Measurements from ENCODE around the gene NINJ2.

The NINJ2 gene

GRCh38 chr12:565589-566105, 97.6 kb downstream of the NINJ2 start:
- H3K4me3 ChIP-seq (ENCODE audit: low read length) = no peak overlapping the region
- no peaks in the 10 kb centered on the region for H3K27me3 ChIP-seq (ENCODE audit: control insufficient read depth, insufficient read depth, low read length)
- no peaks in the 10 kb centered on the region for H3K9me3 ChIP-seq (ENCODE audit: control insufficient read depth, low read length)
- peaks cover 10% of the 10 kb centered on the region for H3K36me3 ChIP-seq (ENCODE audit: control insufficient read depth, insufficient read depth, low read length)
- no peak overlapping the region for H3K9ac ChIP-seq (ENCODE audit: low read length)
- H3K4me1 ChIP-seq (ENCODE audit: control insufficient read depth, insufficient read depth, low read length) = peaks cover 15% of the 10 kb centered on the region

GRCh38 chr12:565161-565560, 98.1 kb downstream of the NINJ2 start:
- H3K9me3 ChIP-seq (ENCODE audit: control insufficient read depth, low read length) = no peaks in the 10 kb centered on the region
- H3K4me1 ChIP-seq (ENCODE audit: control insufficient read depth, insufficient read depth, low read length) = peaks cover 12% of the 10 kb centered on the region
- H3K4me3 ChIP-seq (ENCODE audit: low read length) = no peak overlapping the region
- H3K27me3 ChIP-seq (ENCODE audit: control insufficient read depth, insufficient read depth, low read length) = no peaks in the 10 kb centered on the region
- no peak overlapping the region for H3K9ac ChIP-seq (ENCODE audit: low read length)
- H3K36me3 ChIP-seq (ENCODE audit: control insufficient read depth, insufficient read depth, low read length) = peaks cover 10% of the 10 kb centered on the region

- peaks cover 5% of the 10 kb centered on the region for H3K4me1 ChIP-seq (ENCODE audit: control insufficient read depth, insufficient read depth, low read length)
- H3K36me3 ChIP-seq (ENCODE audit: control insufficient read depth, insufficient read depth, low read length) = peaks cover 10% of the 10 kb centered on the region
- H3K4me3 ChIP-seq (ENCODE audit: low read length) = no peak overlapping the region
- H3K9me3 ChIP-seq (ENCODE audit: control insufficient read depth, low read length) = no peaks in the 10 kb centered on the region
- no peaks in the 10 kb centered on the region for H3K27me3 ChIP-seq (ENCODE audit: control insufficient read depth, insufficient read depth, low read length)
- H3K9ac ChIP-seq (ENCODE audit: low read length) = no peak overlapping the region
Measured at GRCh38 chr12:563787-564298, 99.4 kb downstream of the NINJ2 start.

GRCh38 chr12:563250-563781, 99.9 kb downstream of the NINJ2 start:
- no peaks in the 10 kb centered on the region for H3K27me3 ChIP-seq (ENCODE audit: control insufficient read depth, insufficient read depth, low read length)
- H3K9me3 ChIP-seq (ENCODE audit: control insufficient read depth, low read length) = no peaks in the 10 kb centered on the region
- H3K4me3 ChIP-seq (ENCODE audit: low read length) = no peak overlapping the region
- H3K4me1 ChIP-seq (ENCODE audit: control insufficient read depth, insufficient read depth, low read length) = peaks cover 2% of the 10 kb centered on the region
- no peak overlapping the region for H3K9ac ChIP-seq (ENCODE audit: low read length)
- H3K36me3 ChIP-seq (ENCODE audit: control insufficient read depth, insufficient read depth, low read length) = peaks cover 10% of the 10 kb centered on the region

- H3K9ac ChIP-seq (ENCODE audit: low read length) = no peak overlapping the region
- H3K27me3 ChIP-seq (ENCODE audit: control insufficient read depth, insufficient read depth, low read length) = no peaks in the 10 kb centered on the region
- no peaks in the 10 kb centered on the region for H3K4me1 ChIP-seq (ENCODE audit: control insufficient read depth, insufficient read depth, low read length)
- no peak overlapping the region for H3K4me3 ChIP-seq (ENCODE audit: low read length)
- peaks cover 10% of the 10 kb centered on the region for H3K36me3 ChIP-seq (ENCODE audit: control insufficient read depth, insufficient read depth, low read length)
- no peaks in the 10 kb centered on the region for H3K9me3 ChIP-seq (ENCODE audit: control insufficient read depth, low read length)
Measured at GRCh38 chr12:562634-563033, 100.6 kb downstream of the NINJ2 start.

GRCh38 chr12:561908-562593, 101.2 kb downstream of the NINJ2 start:
- H3K4me1 ChIP-seq (ENCODE audit: control insufficient read depth, insufficient read depth, low read length) = no peaks in the 10 kb centered on the region
- H3K9ac ChIP-seq (ENCODE audit: low read length) = no peak overlapping the region
- H3K4me3 ChIP-seq (ENCODE audit: low read length) = no peak overlapping the region
- H3K36me3 ChIP-seq (ENCODE audit: control insufficient read depth, insufficient read depth, low read length) = peaks cover 10% of the 10 kb centered on the region
- no peaks in the 10 kb centered on the region for H3K27me3 ChIP-seq (ENCODE audit: control insufficient read depth, insufficient read depth, low read length)
- no peaks in the 10 kb centered on the region for H3K9me3 ChIP-seq (ENCODE audit: control insufficient read depth, low read length)

- H3K4me3 ChIP-seq (ENCODE audit: low read length) = no peak overlapping the region
- no peaks in the 10 kb centered on the region for H3K9me3 ChIP-seq (ENCODE audit: control insufficient read depth, low read length)
- peaks cover 10% of the 10 kb centered on the region for H3K36me3 ChIP-seq (ENCODE audit: control insufficient read depth, insufficient read depth, low read length)
- H3K27me3 ChIP-seq (ENCODE audit: control insufficient read depth, insufficient read depth, low read length) = no peaks in the 10 kb centered on the region
- H3K4me1 ChIP-seq (ENCODE audit: control insufficient read depth, insufficient read depth, low read length) = no peaks in the 10 kb centered on the region
- no peak overlapping the region for H3K9ac ChIP-seq (ENCODE audit: low read length)
Measured at GRCh38 chr12:561391-561705, 101.9 kb downstream of the NINJ2 start.

- H3K9me3 ChIP-seq (ENCODE audit: control insufficient read depth, low read length) = no peaks in the 10 kb centered on the region
- H3K27me3 ChIP-seq (ENCODE audit: control insufficient read depth, insufficient read depth, low read length) = no peaks in the 10 kb centered on the region
- H3K4me1 ChIP-seq (ENCODE audit: control insufficient read depth, insufficient read depth, low read length) = no peaks in the 10 kb centered on the region
- peaks cover 10% of the 10 kb centered on the region for H3K36me3 ChIP-seq (ENCODE audit: control insufficient read depth, insufficient read depth, low read length)
- no peak overlapping the region for H3K9ac ChIP-seq (ENCODE audit: low read length)
- no peak overlapping the region for H3K4me3 ChIP-seq (ENCODE audit: low read length)
Measured at GRCh38 chr12:560691-561390, 102.4 kb downstream of the NINJ2 start.

GRCh38 chr12:559906-560455, 103.3 kb downstream of the NINJ2 start:
- H3K4me3 ChIP-seq (ENCODE audit: low read length) = no peak overlapping the region
- H3K9me3 ChIP-seq (ENCODE audit: control insufficient read depth, low read length) = no peaks in the 10 kb centered on the region
- no peak overlapping the region for H3K9ac ChIP-seq (ENCODE audit: low read length)
- peaks cover 10% of the 10 kb centered on the region for H3K36me3 ChIP-seq (ENCODE audit: control insufficient read depth, insufficient read depth, low read length)
- no peaks in the 10 kb centered on the region for H3K27me3 ChIP-seq (ENCODE audit: control insufficient read depth, insufficient read depth, low read length)
- no peaks in the 10 kb centered on the region for H3K4me1 ChIP-seq (ENCODE audit: control insufficient read depth, insufficient read depth, low read length)

- Histone ChIP-seq H3K36me3 (ENCODE audit: control insufficient read depth, insufficient read depth, low read length) (peaks cover 10% of the 10 kb centered on the region), H3K4me3 (ENCODE audit: low read length) (no peak overlapping the region), H3K9ac (ENCODE audit: low read length) (no peak overlapping the region), H3K9me3 (ENCODE audit: control insufficient read depth, low read length) (no peaks in the 10 kb centered on the region), H3K27me3 (ENCODE audit: control insufficient read depth, insufficient read depth, low read length) (no peaks in the 10 kb centered on the region), H3K4me1 (ENCODE audit: control insufficient read depth, insufficient read depth, low read length) (no peaks in the 10 kb centered on the region)
Measured at GRCh38 chr12:559208-559905, 103.9 kb downstream of the NINJ2 start.

GRCh38 chr12:558580-558979, 104.7 kb downstream of the NINJ2 start:
- H3K27me3 ChIP-seq (ENCODE audit: control insufficient read depth, insufficient read depth, low read length) = no peaks in the 10 kb centered on the region
- no peak overlapping the region for H3K4me3 ChIP-seq (ENCODE audit: low read length)
- H3K4me1 ChIP-seq (ENCODE audit: control insufficient read depth, insufficient read depth, low read length) = no peaks in the 10 kb centered on the region
- peaks cover 11% of the 10 kb centered on the region for H3K36me3 ChIP-seq (ENCODE audit: control insufficient read depth, insufficient read depth, low read length)
- no peaks in the 10 kb centered on the region for H3K9me3 ChIP-seq (ENCODE audit: control insufficient read depth, low read length)
- no peak overlapping the region for H3K9ac ChIP-seq (ENCODE audit: low read length)

Measured in mucosa of stomach (tissue), 1 donor.